HepG2 (cell line): ENCODE measurements around the gene SMTNL2. TPM values are rescaled to one million over a fixed set of nuclear protein-coding genes. Genes with fewer than 3 reads are reported as not detected.

Experiments used
- GLI4 ChIP-seq: sonication (generic); formaldehyde crosslinking; IDR thresholded peaks from 2 replicates; pipeline ENCODE4 v1.5.1; 2020; ENCODE audit warnings: missing genetic modification reagents, mild to moderate bottlenecking, moderate library complexity, borderline replicate concordance
- IKZF1 ChIP-seq: fragments of 450-650 bp; IDR thresholded peaks from 2 replicates; pipeline ENCODE4 v1.7.1; 2016
- KDM6A ChIP-seq: IDR thresholded peaks from 2 replicates; pipeline ENCODE4 v1.6.1; 2016; ENCODE audit warnings: low read depth
- KLF16 ChIP-seq, 2 experiments: sonication (generic) in 1 of 2; formaldehyde crosslinking in 1 of 2; IDR thresholded peaks; 2 replicates each; pipeline versions ENCODE4 v1.6.1 to v1.8.0; 2016 to 2023; ENCODE audit warnings: missing genetic modification reagents in 2 of 2, missing compliant biosample characterization in 1 of 2
- MAFK ChIP-seq, 2 experiments: IDR thresholded peaks in 1 of 2; conservative IDR thresholded peaks in 1 of 2; 2 replicates each; pipeline ENCODE4 v1.6.1; 2011; ENCODE audit warnings: improper control_type of control experiment in 2 of 2, low read length in 2 of 2
- POGZ ChIP-seq: sonication (generic); formaldehyde crosslinking; IDR thresholded peaks from 2 replicates; pipeline ENCODE4 v1.4.0; 2020; ENCODE audit warnings: mild to moderate bottlenecking, missing genetic modification reagents
- PPARG ChIP-seq: conservative IDR thresholded peaks from 2 replicates; pipeline ENCODE4 v1.6.1; 2016; ENCODE audit warnings: missing biosample characterization, missing genetic modification reagents
- THAP8 ChIP-seq: sonication (generic); formaldehyde crosslinking; IDR thresholded peaks from 2 replicates; pipeline ENCODE4 v1.5.1; 2020; ENCODE audit warnings: missing genetic modification reagents, mild to moderate bottlenecking, borderline replicate concordance
- ZBTB38 ChIP-seq: sonication (generic); formaldehyde crosslinking; IDR thresholded peaks from 2 replicates; pipeline ENCODE4 v1.5.1; 2020; ENCODE audit warnings: mild to moderate bottlenecking, missing genetic modification reagents
- ZNF253 ChIP-seq: sonication (generic); formaldehyde crosslinking; IDR thresholded peaks from 2 replicates; pipeline ENCODE4 v1.8.0; 2022; ENCODE audit warnings: mild to moderate bottlenecking, missing genetic modification reagents, borderline replicate concordance
- ZNF263 ChIP-seq: sonication (generic); formaldehyde crosslinking; IDR thresholded peaks from 2 replicates; pipeline ENCODE4 v1.4.0; 2020; ENCODE audit warnings: missing genetic modification reagents
- ZNF335 ChIP-seq: sonication (generic); formaldehyde crosslinking; IDR thresholded peaks from 2 replicates; pipeline ENCODE4 v1.4.0; 2020; ENCODE audit warnings: missing genetic modification reagents
- ZNF432 ChIP-seq: sonication (generic); formaldehyde crosslinking; IDR thresholded peaks from 2 replicates; pipeline ENCODE4 v1.5.0; 2020; ENCODE audit warnings: missing genetic modification reagents, mild to moderate bottlenecking, borderline replicate concordance
- ZNF460 ChIP-seq: sonication (generic); formaldehyde crosslinking; IDR thresholded peaks from 2 replicates; pipeline ENCODE4 v1.5.1; 2020; ENCODE audit warnings: missing genetic modification reagents, mild to moderate bottlenecking, borderline replicate concordance
- ZNF564 ChIP-seq: sonication (generic); formaldehyde crosslinking; IDR thresholded peaks from 2 replicates; pipeline ENCODE4 v1.8.1; 2023; ENCODE audit warnings: mild to moderate bottlenecking, missing genetic modification reagents
- ZNF747 ChIP-seq: sonication (generic); formaldehyde crosslinking; IDR thresholded peaks from 2 replicates; pipeline ENCODE4 v1.8.1; 2023; ENCODE audit warnings: missing genetic modification reagents, mild to moderate bottlenecking, borderline replicate concordance
- ZNF749 ChIP-seq: sonication (generic); formaldehyde crosslinking; IDR thresholded peaks from 2 replicates; pipeline ENCODE4 v1.8.0; 2022; ENCODE audit warnings: mild to moderate bottlenecking, missing genetic modification reagents, moderate library complexity, borderline replicate concordance
- ZNF792 ChIP-seq: IDR thresholded peaks from 2 replicates; pipeline ENCODE4 v1.6.1; 2016
- ZNF83 ChIP-seq: sonication (generic); formaldehyde crosslinking; IDR thresholded peaks from 2 replicates; pipeline ENCODE4 v1.4.0; 2020; ENCODE audit warnings: missing genetic modification reagents, mild to moderate bottlenecking, borderline replicate concordance
- ZSCAN29 ChIP-seq: sonication (generic); formaldehyde crosslinking; conservative IDR thresholded peaks from 2 replicates; pipeline ENCODE4 v1.4.0; 2020; ENCODE audit warnings: mild to moderate bottlenecking, missing genetic modification reagents
- polyA plus RNA-seq, 8 experiments: library from polyadenylated mRNA; depleted of rRNA in 3 of 8; stranded (reverse) in 7 of 8; unstranded in 1 of 8; fragments of >200 nt; fragmentation: Illumina TruSeq in 4 of 8; extraction: Trizol in 4 of 8; gene quantifications; 2 replicates each; pipeline versions ENCODE4 v1.2.1 to v1.2.3, GENCODE V29; 2011 to 2016; ENCODE audit warnings: low read depth in 4 of 8, missing spikeins in 1 of 8, mixed read lengths in 1 of 8; ENCODE audit not compliant: insufficient read depth in 1 of 8
- total RNA-seq, 5 experiments: library from RNA; depleted of rRNA; stranded (reverse); fragments of >200 nt; fragmentation: Illumina TruSeq; extraction: Trizol; gene quantifications; 2 replicates each; pipeline ENCODE4 v1.2.3, GENCODE V29; 2016; ENCODE audit warnings: low read depth in 1 of 5
- TF ChIP-seq, protein P1 (sequence below), 2 experiments: sonication (generic) in 1 of 2; formaldehyde crosslinking in 1 of 2; IDR thresholded peaks; 2 replicates each; pipeline versions ENCODE4 v1.4.0 to v1.6.1; 2016 to 2020; ENCODE audit warnings: borderline replicate concordance in 1 of 2, low read depth in 1 of 2, mild to moderate bottlenecking in 1 of 2, missing genetic modification reagents in 1 of 2
- TF ChIP-seq, protein P2 (sequence below): sonication (generic); formaldehyde crosslinking; IDR thresholded peaks from 2 replicates; pipeline ENCODE4 v1.8.1; 2023; ENCODE audit warnings: mild to moderate bottlenecking, missing genetic modification reagents, borderline replicate concordance

Gene SMTNL2
- total and polyA plus RNA-seq, 2 of the 13 experiments (the other 11 are each of a cell fraction or from before 2014, with no cell fraction given): 0.41 to 5.1 TPM

GRCh38 chr17:4554997-4555799, 29.1 kb upstream of the SMTNL2 start, which contains the start of gene MYBBP1A (continued):
- TF ChIP-seq ZNF335 (CRISPR knock-in tag) (no peak), KLF16 (CRISPR knock-in tag; IDR thresholded peaks at IDR 0.05) (peak; percentile 64 to 83; a peak in 2 of 4 replicates), ZBTB38 (CRISPR knock-in tag) (peak; percentile 62; the same call in 1 of the 2 replicates), ZNF460 (no peak), ZNF263 (CRISPR knock-in tag) (peak; percentile 57), THAP8 (no peak), ZNF749 (CRISPR knock-in tag) (peak; percentile 77), IKZF1 (no peak), MAFK (conservative IDR thresholded peaks at IDR 0.05 in 1 of 2, IDR thresholded peaks at IDR 0.05 in 1 of 2; ENCODE audit: low read length in 2 of 2) (no peak), ZNF83 (peak; percentile 38; the same call in 1 of the 2 replicates), GLI4 (CRISPR knock-in tag) (no peak), ZNF432 (no peak), ZNF747 (CRISPR knock-in tag) (peak; percentile 7; the same call in 1 of the 2 replicates), ZNF564 (peak; percentile 70; the same call in 1 of the 2 replicates), POGZ (CRISPR knock-in tag) (peak; percentile 56), PPARG (no peak), KDM6A (CRISPR knock-in tag) (no peak), ZNF253 (no peak), ZNF792 (CRISPR knock-in tag) (peak; percentile 43; the same call in 1 of the 2 replicates), ZSCAN29 (0 out of 2 replicates have a peak, but pooled peaks have one; percentile 45)
- TF ChIP-seq, protein P1, sequence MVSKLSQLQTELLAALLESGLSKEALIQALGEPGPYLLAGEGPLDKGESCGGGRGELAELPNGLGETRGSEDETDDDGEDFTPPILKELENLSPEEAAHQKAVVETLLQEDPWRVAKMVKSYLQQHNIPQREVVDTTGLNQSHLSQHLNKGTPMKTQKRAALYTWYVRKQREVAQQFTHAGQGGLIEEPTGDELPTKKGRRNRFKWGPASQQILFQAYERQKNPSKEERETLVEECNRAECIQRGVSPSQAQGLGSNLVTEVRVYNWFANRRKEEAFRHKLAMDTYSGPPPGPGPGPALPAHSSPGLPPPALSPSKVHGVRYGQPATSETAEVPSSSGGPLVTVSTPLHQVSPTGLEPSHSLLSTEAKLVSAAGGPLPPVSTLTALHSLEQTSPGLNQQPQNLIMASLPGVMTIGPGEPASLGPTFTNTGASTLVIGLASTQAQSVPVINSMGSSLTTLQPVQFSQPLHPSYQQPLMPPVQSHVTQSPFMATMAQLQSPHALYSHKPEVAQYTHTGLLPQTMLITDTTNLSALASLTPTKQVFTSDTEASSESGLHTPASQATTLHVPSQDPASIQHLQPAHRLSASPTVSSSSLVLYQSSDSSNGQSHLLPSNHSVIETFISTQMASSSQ (IDR thresholded peaks at IDR 0.05; ENCODE audit: low read depth): no peak
- TF ChIP-seq, protein P1 (CRISPR knock-in tag; IDR thresholded peaks at IDR 0.05; ENCODE audit: borderline replicate concordance): peak; percentile 58; the same call in 1 of the 2 replicates
- TF ChIP-seq, protein P2, sequence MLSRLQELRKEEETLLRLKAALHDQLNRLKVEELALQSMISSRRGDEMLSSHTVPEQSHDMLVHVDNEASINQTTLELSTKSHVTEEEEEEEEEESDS (CRISPR knock-in tag): no peak
